Activated effector memory CD4-positive, alpha-beta T cell treated with anti-CD3 and anti-CD28 coated beads, Interleukin-2, amount 50 U/mL, for 16 hours (primary cell): ENCODE results near the gene IRF2BP1.
"Not testable (repeated sequence)": the region's sequence is repeated elsewhere in the genome, so short reads cannot be mapped to it uniquely, and the experiment has no call there.

Experiments
- DNase-seq: peaks from one replicate; pipeline ENCODE4 v3.0.0-alpha.2; 2020

Gene IRF2BP1

DNA sequence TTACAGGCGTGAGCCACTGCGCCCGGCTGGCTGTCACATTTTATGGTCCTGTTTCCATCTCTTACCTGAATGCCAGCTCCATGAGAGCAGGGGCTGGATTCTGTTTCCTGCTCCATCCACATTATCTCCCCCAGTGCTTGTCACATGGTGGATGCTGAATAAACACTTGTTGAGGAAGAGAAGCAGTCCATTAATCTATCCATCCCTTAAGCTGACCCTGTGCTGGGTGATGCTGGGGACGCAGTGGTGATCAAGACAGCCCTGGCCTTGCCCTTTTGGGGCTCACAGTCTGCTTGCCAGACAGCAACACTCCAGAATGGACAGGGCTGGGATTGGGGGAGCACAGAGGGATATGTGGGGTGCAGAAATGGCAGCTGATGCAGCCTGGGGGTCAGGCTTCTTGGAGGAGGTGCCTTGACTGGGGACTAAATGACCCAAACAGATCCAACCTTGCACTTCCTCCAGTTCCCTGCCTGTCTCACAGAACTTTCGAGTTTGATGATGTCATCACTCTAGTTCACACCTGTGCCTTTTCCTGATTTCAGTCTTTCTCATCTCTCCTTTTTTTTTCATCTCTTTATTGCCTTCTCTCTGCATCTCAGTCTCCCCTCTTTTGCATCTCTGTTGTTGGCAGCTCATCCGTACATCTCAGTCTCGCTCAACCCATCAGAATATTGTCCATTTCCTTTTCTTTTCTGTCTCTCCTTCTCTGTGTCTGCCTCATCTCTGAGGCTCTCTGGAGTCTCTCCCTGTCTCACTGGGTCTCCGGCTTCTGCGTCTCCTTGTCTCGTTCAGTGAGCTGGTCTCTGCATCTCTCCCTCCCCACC is 4.6 kb downstream of the IRF2BP1 start:
- no peak for DNase-seq

DNA sequence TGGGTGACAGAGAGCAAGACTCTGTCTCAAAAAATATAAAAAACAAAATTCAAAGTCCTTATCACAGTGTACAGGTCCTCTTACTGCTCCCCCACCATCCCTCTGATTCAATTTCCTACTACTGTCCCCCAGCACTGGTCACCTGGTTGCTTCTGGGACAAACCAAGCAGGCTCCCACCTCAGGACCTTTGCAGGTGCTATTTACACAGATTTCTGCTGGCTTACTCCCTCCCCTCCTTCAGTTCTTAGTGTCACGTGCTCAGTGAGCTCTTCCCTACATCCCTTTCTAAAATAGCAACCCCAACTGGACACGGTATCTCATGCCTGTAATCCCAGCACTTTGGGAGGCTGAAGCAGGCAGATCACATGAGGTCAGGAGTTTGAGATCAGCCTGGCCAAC is 6.0 kb downstream of the IRF2BP1 start:
- no peak for DNase-seq

DNA sequence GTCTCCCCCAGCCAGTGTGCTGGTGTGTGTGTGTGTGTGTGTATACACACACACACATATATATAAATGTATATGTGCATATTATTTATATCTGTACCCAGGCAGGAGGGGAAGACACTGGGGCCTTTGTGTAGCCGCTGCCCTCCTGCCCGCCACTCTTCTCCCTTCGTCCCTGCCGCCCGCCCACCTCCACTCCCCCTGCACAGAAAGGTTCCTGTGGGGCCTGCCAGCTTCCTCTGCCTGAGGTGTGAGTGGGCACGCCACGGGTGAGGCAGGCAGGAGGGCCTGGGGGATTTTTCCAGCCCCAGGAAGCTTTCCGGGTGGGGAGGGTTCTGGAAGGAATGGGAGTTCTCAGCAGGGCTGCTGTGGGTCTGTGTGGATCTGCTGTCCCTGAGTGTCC is 6.9 kb downstream of the IRF2BP1 start:
- no peak for DNase-seq

DNA sequence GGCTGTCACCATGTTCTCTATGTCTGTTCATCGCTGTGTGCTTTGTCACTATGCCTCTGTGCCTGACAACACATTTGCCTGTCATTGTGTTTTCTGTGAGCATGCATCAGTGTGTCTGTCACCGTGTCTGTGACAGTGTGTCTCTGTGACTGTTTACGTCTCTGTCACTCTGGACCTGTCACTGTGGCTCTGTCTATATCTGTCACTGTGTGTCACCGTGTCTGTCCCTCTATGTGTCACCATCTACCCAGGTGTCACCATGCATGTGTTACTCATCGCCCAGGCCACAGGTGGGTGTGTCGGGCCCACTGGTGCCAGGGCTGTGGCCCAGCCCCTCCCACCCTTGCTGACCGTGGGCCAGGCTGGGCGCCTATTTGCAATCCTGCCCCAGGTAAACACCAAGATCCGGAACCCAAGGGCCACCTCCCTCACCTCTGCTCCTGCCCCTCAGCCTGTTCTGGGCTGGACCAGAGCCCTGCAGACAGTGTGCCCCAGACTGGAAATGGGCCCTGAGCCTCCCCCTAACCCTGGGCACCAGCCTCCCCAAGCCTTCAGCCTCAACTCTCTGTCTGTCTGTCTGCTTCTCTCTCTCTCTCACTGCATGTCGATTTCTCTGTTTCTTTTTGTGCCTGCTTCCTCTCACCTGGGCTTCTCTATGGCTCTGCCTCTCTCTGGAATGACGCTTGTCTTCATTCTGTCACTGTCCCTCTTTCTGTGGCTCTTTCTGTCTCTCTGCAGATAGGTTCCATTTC is 7.7 kb downstream of the IRF2BP1 start:
- no peak for DNase-seq

DNA sequence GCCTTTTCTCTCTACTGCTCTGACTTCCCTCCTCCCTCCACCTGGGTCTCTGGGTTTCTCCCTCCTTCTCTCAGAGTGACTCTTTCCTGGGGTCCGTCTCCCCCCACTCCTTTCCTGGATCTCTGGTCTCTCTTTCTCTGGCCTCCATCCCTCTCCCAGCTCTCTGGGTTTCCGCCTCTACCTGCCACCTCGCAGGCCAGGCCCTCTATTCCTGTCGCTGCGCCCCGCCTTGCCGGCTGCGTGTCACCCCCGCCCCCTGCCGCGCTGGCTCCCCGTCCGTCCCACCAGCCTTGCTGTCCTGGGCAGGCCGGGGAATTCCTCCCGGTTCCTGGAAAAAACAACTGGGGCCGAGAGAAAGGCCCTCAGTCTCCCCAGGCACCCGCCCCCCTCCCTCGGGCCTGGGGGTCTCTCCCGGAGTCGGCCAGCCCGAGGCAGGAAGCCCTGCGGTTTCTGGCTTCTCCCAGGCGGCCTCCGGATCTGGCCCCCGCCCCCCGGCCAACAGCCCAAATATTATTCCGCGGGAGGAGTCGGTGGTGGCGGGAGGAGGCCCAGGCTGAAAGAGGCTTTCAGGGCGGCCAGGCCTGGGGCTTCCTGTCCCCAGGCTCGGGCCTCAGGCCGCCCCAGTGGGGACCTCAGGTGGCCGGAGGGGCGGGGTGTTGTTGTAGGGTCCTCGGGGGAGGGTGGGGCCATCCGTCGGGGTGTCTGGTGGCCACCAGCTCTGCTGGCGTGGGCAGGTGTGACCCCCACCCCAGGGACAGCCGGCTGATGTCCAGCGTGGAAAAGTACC is 9.3 kb downstream of the IRF2BP1 start:
- DNase-seq: peak; percentile 73

DNA sequence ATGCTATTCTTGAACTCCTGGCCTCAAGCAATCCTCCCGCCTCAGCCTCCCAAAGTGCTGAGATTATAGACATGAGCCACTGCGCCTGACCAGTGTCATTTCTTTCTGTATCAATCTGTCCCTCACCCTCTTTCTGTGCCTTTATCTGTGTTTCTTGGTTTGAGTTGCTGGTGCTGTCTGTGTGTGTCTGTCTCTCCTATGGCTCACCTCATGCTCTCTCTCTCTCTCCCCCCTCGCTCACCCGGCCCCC is 9.9 kb downstream of the IRF2BP1 start:
- DNase-seq: no peak

DNA sequence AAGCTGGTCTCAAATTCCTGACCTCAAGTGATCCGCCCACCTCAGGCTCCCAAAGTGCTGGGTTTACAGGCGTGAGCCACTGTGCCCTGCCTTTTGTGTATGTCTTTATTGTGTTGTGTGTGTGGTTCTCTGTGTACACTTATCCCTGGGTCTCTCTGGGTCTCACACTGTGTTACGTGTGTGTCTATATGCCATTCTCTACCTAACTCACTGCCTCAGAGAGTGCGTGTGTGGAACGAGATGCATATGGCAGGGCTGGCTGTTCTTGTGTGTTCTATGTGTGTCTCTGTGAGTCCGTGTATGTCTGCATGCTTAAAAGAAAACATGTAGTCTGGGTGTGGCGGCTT is 11.3 kb downstream of the IRF2BP1 start:
- no peak for DNase-seq

DNA sequence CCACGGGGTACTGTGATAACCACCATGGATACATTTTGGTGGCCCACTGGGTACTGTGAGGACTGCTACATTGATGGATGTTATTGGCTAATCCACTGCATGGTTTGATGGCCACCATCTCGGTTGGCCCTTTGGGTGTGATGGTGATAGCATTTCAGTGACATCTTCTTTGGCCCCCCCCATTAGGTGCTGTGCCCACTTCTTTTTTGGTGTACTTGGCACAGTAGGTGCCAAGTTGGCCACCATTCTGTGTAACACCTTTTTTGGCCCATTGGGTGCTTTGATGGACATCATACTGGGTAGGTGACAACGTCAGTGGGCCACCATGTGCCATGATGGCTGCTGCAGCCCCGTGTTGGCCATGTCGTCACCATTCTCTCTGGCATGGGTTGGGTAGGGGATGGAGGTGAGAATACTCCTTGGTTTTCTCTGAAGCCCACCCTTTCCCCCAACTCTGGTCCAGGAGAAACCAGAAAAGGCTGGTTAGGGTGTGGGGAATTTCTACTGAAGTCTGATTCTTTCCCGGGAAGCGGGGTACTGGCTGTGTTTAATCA is 12.6 kb downstream of the IRF2BP1 start:
- no peak for DNase-seq

DNA sequence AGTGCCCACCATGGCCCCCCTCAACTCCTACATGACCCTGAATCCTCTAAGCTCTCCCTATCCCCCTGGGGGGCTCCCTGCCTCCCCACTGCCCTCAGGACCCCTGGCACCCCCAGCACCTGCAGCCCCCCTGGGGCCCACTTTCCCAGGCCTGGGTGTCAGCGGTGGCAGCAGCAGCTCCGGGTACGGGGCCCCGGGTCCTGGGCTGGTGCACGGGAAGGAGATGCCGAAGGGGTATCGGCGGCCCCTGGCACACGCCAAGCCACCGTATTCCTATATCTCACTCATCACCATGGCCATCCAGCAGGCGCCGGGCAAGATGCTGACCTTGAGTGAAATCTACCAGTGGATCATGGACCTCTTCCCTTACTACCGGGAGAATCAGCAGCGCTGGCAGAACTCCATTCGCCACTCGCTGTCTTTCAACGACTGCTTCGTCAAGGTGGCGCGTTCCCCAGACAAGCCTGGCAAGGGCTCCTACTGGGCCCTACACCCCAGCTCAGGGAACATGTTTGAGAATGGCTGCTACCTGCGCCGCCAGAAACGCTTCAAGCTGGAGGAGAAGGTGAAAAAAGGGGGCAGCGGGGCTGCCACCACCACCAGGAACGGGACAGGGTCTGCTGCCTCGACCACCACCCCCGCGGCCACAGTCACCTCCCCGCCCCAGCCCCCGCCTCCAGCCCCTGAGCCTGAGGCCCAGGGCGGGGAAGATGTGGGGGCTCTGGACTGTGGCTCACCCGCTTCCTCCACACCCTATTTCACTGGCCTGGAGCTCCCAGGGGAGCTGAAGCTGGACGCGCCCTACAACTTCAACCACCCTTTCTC is 13.6 kb downstream of the IRF2BP1 start:
- no peak for DNase-seq

DNA sequence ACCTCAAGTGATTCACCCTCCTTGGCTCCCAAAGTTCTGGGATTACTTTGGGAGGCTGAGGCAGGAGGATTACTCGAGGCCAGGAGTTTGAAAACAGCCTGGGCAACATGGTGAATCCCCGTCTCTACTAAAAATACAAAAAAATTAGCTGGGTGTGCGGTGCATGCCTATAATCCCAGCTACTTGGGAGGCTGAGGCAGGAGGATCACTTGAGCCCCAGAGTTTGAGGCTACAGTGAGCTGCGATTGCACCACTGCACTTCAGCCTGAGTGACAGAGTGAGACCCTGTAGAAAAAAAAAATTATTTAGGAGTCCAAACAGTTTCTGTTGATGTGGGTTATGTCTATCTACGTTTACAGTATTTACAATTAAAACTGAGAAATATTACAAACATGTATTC is 15.1 kb downstream of the IRF2BP1 start:
- no peak for DNase-seq

DNA sequence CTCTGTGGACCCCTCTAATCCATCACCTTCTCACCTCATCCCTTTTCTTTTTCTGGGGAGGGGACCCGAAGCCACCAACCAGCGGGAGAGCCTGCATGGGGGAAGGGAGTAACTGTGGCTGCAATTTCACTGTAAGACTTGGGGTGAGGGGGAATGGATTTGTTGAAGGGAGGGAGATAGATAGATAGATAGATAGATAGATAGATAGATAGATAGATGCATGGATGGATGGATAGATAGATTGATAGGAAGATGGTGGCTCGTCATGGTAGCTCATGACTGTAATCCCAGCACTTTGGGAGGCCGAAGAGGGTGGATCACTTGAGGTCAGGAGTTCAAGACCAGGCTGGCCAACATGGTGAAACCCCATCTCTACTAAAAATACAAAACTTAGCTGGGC is 18.7 kb downstream of the IRF2BP1 start:
- not testable (repeated sequence) for DNase-seq

DNA sequence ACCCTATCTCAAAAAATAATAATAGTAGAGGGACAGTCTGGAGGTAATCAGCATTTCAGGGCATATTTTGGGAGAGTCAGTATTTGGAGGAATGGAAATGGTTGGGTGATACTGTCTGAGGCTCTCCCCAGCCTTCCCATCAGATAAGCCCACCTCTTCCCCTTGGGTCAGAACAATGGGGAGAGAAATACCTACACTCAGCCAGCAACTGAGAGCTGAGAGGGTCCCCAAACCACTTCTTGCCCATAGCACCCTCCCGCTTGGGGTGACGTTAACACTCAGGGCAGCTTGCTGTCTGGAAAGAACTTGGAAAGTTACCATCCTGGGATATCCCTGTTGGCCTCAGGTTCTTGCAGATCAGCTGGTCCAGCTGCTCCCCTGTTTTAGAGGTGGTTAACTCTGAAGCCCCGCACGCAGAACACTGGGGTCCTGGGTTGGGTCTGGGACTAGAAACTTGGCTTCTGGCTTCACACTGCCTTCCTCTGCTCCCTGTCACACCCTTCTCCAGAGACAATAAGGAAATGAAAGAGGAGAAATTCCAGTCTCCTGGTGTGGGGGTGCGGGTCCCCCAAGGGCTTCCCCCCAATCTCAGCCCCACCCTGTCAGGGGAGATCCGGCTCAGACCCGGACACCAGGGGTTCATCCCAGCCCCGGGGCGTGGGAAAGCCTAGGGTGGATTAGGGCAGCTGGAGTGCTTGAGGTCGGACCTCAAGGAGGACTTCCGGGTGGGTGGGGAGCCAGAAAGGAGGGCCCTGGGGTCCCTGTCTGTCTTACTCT is 19.4 kb downstream of the IRF2BP1 start:
- DNase-seq: no peak

DNA sequence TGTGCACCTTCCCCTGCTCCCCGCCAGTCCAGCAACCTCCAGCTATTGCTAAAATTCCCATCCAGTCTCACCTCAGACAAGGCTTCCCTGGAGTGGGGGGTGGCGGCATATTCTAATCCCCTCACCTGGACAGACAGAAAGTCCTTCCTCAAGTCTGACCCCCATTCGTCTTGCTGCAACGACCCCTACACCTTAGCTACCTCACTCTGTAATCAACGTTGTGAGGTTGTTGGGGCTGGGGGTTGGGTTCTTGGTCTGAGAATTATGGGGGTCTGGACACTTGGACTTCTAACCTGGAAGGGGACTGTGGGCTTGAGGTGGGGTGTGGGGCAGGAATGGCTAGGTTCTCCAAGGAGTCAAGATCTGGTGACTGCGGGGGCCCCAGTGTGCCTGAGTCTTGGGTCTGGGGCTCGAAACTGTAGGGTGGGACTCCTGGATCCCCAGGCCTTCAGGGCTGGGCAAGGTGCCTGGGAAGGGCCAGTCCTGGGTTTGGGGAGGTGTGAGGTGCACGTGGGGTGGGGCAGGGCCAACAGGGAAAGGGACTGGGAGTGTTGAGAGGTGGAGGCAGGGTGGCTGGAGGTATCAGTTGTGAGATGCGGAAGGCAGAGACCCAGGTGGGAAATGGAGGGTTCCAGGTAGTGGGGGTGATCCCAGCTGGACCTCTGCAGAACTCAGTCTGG is 20.5 kb downstream of the IRF2BP1 start:
- no peak for DNase-seq

DNA sequence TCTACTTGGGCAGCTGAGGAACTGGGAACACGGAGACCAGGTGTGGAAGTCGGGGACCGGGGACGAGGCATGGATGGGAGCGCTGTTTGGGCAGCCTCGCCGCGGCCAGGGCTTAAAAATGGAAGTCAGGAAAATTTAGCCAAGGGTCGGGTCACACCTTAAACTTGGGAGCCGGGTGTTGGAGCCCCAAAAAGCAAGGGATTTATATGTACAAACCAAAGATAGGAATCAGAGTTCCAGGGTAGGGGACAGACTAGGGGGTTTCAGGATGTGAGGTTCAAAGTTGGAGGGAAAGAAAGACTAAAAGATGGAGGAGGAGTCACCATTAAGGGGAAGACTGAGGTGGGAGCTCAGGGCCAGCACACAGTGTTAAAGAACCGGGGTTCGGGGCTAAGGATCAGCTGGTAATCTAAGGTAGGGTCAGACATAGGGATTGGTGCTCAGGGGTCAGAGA is 21.3 kb downstream of the IRF2BP1 start:
- DNase-seq: no peak

DNA sequence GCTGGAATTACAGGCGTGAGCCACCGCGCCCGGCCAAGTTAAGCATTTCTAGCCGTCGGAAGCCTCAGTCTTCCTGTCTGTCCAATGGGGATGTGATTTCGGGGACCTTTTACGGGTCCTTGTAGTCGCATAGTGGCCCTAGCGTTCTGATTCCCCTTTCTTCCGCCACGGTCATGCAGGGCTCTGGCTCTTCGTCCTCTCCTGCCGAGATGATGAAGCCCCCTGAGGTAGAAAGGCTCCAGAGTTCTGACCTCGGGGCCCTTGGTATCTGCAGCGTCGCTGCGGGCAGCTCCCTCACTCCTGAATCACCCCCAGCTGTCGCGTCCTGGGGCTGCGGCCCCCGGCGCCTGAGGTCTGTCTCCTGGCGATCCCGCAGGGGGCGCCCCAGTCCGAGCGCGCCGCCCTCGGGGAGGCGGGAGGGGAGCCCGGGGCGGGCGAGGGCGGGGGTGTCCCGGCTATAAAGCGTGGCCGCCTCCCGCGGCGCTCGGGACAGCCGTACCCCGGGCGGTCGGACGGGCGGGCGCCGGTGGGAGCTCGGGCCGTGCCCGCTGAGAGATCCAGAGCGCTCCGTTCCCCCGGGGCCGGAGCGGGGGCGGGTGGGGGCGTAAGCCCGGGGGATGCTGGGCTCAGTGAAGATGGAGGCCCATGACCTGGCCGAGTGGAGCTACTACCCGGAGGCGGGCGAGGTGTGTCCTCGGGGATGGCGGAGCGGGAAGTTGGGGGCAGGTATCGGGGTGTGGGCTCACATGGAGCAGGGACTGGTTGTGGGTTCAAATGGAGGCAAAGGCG is 21.9 kb downstream of the IRF2BP1 start, which contains the start of gene FOXA3:
Gene FOXA3, plus strand, starts transcription at position 487 of the 789 bp plus-strand sequence. Its CDS starts 131 bp downstream, at position 618.
- DNase-seq: peak; percentile 86

DNA sequence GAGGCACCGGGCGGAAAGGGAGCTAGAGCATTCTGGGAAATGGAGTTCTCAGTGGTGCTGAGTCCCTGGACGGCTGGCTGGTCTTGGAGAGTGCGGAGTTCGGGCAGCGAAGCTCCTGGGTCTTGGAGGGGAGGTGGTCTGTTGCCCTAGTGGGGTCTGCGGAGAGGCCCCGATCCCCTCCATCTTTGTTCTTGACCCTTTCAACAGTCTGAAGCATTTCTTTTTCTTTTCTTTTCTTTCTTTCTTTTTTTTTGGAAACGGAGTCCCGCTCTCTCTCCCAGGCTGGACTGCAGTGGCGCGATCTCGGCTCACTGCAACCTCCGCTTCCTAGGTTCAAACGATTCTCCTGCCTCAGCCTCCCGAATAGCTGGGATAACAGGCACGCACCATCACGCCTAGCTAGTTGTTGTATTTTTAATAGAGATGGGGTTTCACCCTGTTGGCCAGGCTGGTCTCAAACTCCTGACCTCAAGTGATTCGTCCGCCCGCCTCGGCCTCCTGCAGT is 22.6 kb downstream of the IRF2BP1 start:
- DNase-seq: no peak

DNA sequence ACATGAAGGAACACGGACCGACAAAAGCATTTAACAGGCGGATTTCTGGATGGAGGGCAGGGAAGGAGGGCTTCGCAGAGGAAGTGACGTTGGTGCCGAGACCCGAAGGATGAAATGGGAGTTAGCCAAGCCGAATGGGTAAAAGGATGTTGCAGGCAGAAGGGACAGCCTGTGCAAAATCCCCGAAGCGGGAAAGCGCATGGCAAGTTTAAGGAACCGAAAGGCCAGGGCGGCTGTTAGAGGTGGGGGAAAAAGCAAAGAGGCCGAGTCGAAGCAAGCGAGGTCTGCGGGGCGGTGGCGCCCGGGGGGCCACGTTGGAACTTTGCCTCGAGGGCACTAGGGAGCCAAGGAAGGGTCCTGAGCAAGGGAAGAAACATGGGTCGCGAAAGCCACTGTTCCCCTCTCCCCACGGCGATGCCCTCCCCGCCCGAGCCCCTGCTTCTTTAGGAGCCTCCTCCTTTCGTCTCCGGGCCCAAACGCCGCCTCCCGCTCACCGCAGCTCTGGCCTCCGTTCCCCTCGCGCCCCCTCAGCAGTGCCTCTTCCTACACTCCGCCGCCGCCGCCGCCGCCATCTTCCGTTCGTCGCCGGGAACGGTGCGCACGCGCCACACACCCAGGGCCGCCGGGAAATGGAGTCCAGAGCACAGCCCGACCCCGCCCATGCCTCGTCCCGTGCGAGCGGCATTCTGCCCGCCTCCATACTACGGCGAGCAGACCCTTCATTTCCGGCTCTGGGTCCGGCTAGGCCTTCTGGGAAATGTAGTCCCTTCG is 23.2 kb downstream of the IRF2BP1 start, which contains the start of gene SYMPK:
Gene SYMPK, minus strand, starts transcription at position 584 of the 771 bp plus-strand sequence. CDS start 8,652 bp downstream, outside the sequence.
- DNase-seq: peak; percentile 100

DNA sequence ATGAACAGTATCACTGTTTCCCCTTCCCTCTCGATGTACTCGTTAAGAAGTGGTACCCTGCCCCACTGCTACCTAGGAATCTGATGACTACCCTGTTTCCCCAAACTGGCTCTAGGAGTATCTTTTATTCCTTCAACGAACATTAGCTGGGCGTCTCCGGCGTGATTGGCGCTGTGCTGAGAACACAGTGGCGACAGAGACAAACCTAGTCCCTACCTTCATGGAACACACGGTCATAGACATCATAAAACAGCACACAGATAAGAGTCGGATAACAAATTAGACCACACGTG is 23.7 kb downstream of the IRF2BP1 start:
- no peak for DNase-seq
